DND-41 (cell line): Measurements from ENCODE around the gene DPF3.

ENCODE experiments used
- ATAC-seq: fragments of 200-7000 bp; cut with Tn5 transposase; 3 replicates; pipeline ENCODE4 v1.9.1; 2021; ENCODE audit warnings: low read depth; ENCODE audit not compliant: insufficient read depth
- DNase-seq: peaks from one replicate; pipeline ENCODE4 v3.0.0-alpha.2; 2020
- H2AFZ ChIP-seq: 2 replicates; pipeline ENCODE4 v1.6.0; 2012; ENCODE audit warnings: low read depth, low read length
- H3K27ac ChIP-seq: 2 replicates; pipeline ENCODE4 v1.5.1; 2012; ENCODE audit warnings: low read length, inconsistent platforms
- H3K27me3 ChIP-seq: fragments of 200-600 bp; sonication (generic); 2 replicates; pipeline ENCODE4 v1.6.0; 2012; ENCODE audit warnings: low read length, mild to moderate bottlenecking, inconsistent platforms; ENCODE audit not compliant: insufficient read depth, poor library complexity
- H3K36me3 ChIP-seq: 2 replicates; pipeline ENCODE4 v1.5.1; 2012; ENCODE audit warnings: low read length, inconsistent platforms; ENCODE audit not compliant: insufficient read depth
- H3K4me1 ChIP-seq: 2 replicates; pipeline ENCODE4 v1.5.1; 2012; ENCODE audit warnings: mild to moderate bottlenecking, low read length; ENCODE audit not compliant: insufficient read depth
- H3K4me2 ChIP-seq: 2 replicates; pipeline ENCODE4 v1.6.0; 2012; ENCODE audit warnings: mild to moderate bottlenecking, moderate library complexity, low read length, inconsistent platforms; ENCODE audit not compliant: insufficient read depth
- H3K4me3 ChIP-seq, 2 experiments: fragments of 200-600 bp in 1 of 2; shearing (Covaris generic) in 1 of 2; 2 replicates each; pipeline ENCODE4 v1.5.1; 2012 to 2016; ENCODE audit warnings: inconsistent platforms in 2 of 2, low read length in 2 of 2, mild to moderate bottlenecking in 2 of 2, low read depth in 1 of 2, moderate library complexity in 1 of 2
- H3K79me2 ChIP-seq: 2 replicates; pipeline ENCODE4 v1.6.0; 2012; ENCODE audit warnings: low read length, inconsistent platforms; ENCODE audit not compliant: insufficient read depth
- H3K9ac ChIP-seq: 2 replicates; pipeline ENCODE4 v1.6.0; 2012; ENCODE audit warnings: low read depth, mild to moderate bottlenecking, inconsistent platforms, low read length, moderate library complexity
- H3K9me3 ChIP-seq: 2 replicates; pipeline ENCODE4 v1.5.1; 2012; ENCODE audit warnings: low read length, moderate library complexity, mild to moderate bottlenecking, inconsistent platforms; ENCODE audit not compliant: insufficient read depth, severe bottlenecking
- H4K20me1 ChIP-seq: 2 replicates; pipeline ENCODE4 v1.6.0; 2012; ENCODE audit warnings: low read length; ENCODE audit not compliant: insufficient read depth
- CTCF ChIP-seq: IDR thresholded peaks from 2 replicates; pipeline ENCODE4 v1.5.1; 2012; ENCODE audit warnings: borderline replicate concordance, low read length, moderate library complexity, mild to moderate bottlenecking; ENCODE audit not compliant: poor library complexity, severe bottlenecking; ENCODE audit errors: extremely low read depth
- EZH2 ChIP-seq: IDR thresholded peaks from 3 replicates; pipeline ENCODE4 v1.6.1; 2012; ENCODE audit warnings: borderline replicate concordance, low read depth, mild to moderate bottlenecking, moderate library complexity, low read length, inconsistent platforms; ENCODE audit not compliant: severe bottlenecking

Gene DPF3

DNA sequence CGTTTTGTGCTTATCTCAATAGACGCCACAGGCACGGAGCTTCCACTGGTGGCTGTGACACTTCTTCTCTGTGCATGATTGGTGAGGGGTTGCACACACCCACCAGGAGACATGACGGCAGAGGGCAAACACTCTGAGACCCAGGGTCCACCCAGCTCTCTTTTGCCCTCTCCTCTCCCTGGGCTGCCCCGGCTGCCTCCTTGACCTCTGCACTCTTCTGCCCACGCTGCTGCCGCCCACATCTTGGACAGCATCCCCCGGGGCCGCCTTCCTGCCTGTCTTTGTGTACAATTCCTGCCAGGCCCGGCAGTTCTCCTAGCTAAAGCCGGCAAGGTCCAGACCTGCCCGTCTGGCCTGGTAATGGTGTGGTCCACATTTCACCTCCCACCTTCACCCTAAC lies 44.7 kb downstream of the DPF3 start:
- no peak overlapping the region for H3K4me3 ChIP-seq
- H4K20me1 ChIP-seq, result no peaks in the 10 kb centered on the region
- H3K79me2 ChIP-seq, result no peaks in the 10 kb centered on the region
- H3K9ac ChIP-seq, result no peak overlapping the region
- no peaks in the 10 kb centered on the region for H3K27me3 ChIP-seq
- H3K9me3 ChIP-seq, result no peaks in the 10 kb centered on the region
- DNase-seq, result no peak
- TF ChIP-seq CTCF (no peak), EZH2 (no peak)
- H3K36me3 ChIP-seq, result no peaks in the 10 kb centered on the region
- no peak for ATAC-seq
- no peak overlapping the region for H3K4me2 ChIP-seq
- no peak overlapping the region for H3K27ac ChIP-seq
- no peaks in the 10 kb centered on the region for H3K4me1 ChIP-seq
- H2AFZ ChIP-seq, result no peak overlapping the region

DNA sequence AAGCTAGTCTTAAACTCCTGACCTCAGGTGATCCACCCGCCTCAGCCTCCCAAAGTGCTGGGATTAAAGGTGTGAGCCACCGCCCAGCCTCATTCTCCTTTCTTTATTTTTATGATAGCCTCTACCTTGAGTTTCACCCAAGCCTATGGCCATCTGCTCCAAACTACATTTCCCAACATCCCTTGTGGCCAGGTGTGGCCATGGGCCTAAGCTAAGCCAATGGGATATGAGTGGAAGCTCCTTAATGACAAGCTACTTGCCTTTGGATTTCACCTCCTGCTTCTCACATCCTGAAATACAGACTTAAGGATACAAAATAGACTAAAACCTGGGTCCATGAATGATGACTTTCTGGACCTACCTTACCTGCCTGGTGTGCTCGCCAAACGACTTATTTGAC lies 46.2 kb downstream of the DPF3 start:
- ATAC-seq (no peak), DNase-seq (no peak)
- no peak overlapping the region for H3K4me3 ChIP-seq
- H4K20me1 ChIP-seq, result no peaks in the 10 kb centered on the region
- no peak overlapping the region for H3K27ac ChIP-seq
- no peak overlapping the region for H3K9ac ChIP-seq
- H3K27me3 ChIP-seq, result no peaks in the 10 kb centered on the region
- H3K4me1 ChIP-seq, result no peaks in the 10 kb centered on the region
- no peaks in the 10 kb centered on the region for H3K36me3 ChIP-seq
- TF ChIP-seq CTCF, result no peak
- TF ChIP-seq EZH2, result no peak
- no peak overlapping the region for H2AFZ ChIP-seq
- no peak overlapping the region for H3K4me2 ChIP-seq
- H3K9me3 ChIP-seq, result no peaks in the 10 kb centered on the region
- no peaks in the 10 kb centered on the region for H3K79me2 ChIP-seq

DNA sequence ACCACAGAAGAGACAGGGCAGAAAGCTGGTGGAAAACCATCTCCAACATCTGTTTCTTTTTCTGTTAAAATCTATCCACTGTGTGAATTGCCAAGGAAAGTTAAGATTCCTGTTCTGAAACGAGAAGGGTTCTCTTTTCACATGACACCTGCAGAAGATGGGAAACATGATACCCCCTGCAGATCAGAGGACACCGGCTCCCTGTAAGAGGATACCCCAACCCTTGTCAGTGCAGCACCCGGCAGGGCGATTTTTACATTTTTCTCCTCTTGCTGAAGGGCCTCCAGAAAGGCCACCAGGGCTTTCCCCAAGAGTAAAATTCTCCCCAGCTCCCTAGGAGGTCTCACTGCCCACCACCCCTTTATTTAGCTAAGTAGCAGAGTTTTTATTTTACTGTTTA lies 48.2 kb downstream of the DPF3 start:
- Histone ChIP-seq H3K4me3 (no peak overlapping the region), H2AFZ (no peak overlapping the region), H3K27ac (no peak overlapping the region), H3K9me3 (no peaks in the 10 kb centered on the region), H3K9ac (no peak overlapping the region), H3K27me3 (no peaks in the 10 kb centered on the region), H3K79me2 (no peaks in the 10 kb centered on the region), H3K36me3 (no peaks in the 10 kb centered on the region), H3K4me2 (no peak overlapping the region), H4K20me1 (no peaks in the 10 kb centered on the region), H3K4me1 (no peaks in the 10 kb centered on the region)
- ATAC-seq, result no peak
- no peak for DNase-seq
- TF ChIP-seq CTCF (no peak), EZH2 (no peak)

- Histone ChIP-seq H3K9ac (no peak overlapping the region), H3K79me2 (no peaks in the 10 kb centered on the region), H3K4me3 (no peak overlapping the region), H3K36me3 (no peaks in the 10 kb centered on the region), H4K20me1 (no peaks in the 10 kb centered on the region), H3K9me3 (no peaks in the 10 kb centered on the region), H3K4me1 (no peaks in the 10 kb centered on the region), H3K4me2 (no peak overlapping the region), H2AFZ (no peak overlapping the region), H3K27me3 (no peaks in the 10 kb centered on the region), H3K27ac (no peak overlapping the region)
- DNase-seq (no peak), ATAC-seq (no peak)
- no peak for TF ChIP-seq EZH2
- no peak for TF ChIP-seq CTCF
These were observed 48.7 kb downstream of the DPF3 start for GRCh38 chr14:72845196-72845595.
